Measurements from ENCODE around the gene KIN.
"Not testable (repeated sequence)": the region's sequence is repeated elsewhere in the genome, so short reads cannot be mapped to it uniquely, and the experiment has no call there.

KIN gene

GRCh38 chr10:7722927-7723529, 64.8 kb downstream of the KIN start:
- DNase-seq = no peak

GRCh38 chr10:7720478-7720877, 67.3 kb downstream of the KIN start:
- DNase-seq = no peak

GRCh38 chr10:7718685-7719084, 69.1 kb downstream of the KIN start:
- no peak for DNase-seq

- no peak for DNase-seq
Observed at GRCh38 chr10:7717767-7718166, 70.0 kb downstream of the KIN start.

- DNase-seq = no peak
Observed at GRCh38 chr10:7715515-7715914, 72.3 kb downstream of the KIN start.

GRCh38 chr10:7711075-7711474, 76.7 kb downstream of the KIN start:
- DNase-seq = not testable (repeated sequence)

GRCh38 chr10:7710446-7710845, 77.3 kb downstream of the KIN start:
- no peak for DNase-seq

GRCh38 chr10:7708832-7709231, 79.0 kb downstream of the KIN start:
- DNase-seq = no peak

GRCh38 chr10:7707858-7708622, 79.8 kb downstream of the KIN start:
- DNase-seq = no peak

- no peak for DNase-seq
Observed at GRCh38 chr10:7707102-7707501, 80.7 kb downstream of the KIN start.

GRCh38 chr10:7706534-7707073, 81.2 kb downstream of the KIN start:
- DNase-seq = no peak

GRCh38 chr10:7705341-7705740, 82.5 kb downstream of the KIN start:
- no peak for DNase-seq

- DNase-seq = no peak
Observed at GRCh38 chr10:7704071-7705016, 83.4 kb downstream of the KIN start.

GRCh38 chr10:7703140-7703539, 84.7 kb downstream of the KIN start, which contains the start of gene ITIH2:
ITIH2 (plus strand) TSS chr10:7703316; CDS start chr10:7703435, 119 bp downstream.
- no peak for DNase-seq

- no peak for DNase-seq
Observed at GRCh38 chr10:7702288-7702812, 85.4 kb downstream of the KIN start.

- DNase-seq = no peak
Observed at GRCh38 chr10:7701158-7701742, 86.5 kb downstream of the KIN start.
